HEK293 (cell line): Measurements from ENCODE around the gene NPW.
A peak's percentile ranks its signal among the peaks of the same experiment; 100 is the strongest.

Experiments used
- CTCF ChIA-PET: fragments of 350-600 bp; formaldehyde crosslinking; extraction: SDS; loops from one replicate; lab custom pipeline; 2021; ENCODE audit warnings: antibody characterized with exemption; lab: Yijun Ruan, JAX
- POLR2A ChIA-PET: fragments of 300-600 bp; formaldehyde crosslinking; extraction: SDS; loops from one replicate; lab custom pipeline; 2020; ENCODE audit warnings: antibody characterized with exemption, inconsistent platforms; lab: Yijun Ruan, JAX
- H3K27ac ChIP-seq: fragments of 200-500 bp; sonication (Bioruptor generic); 2 replicates; pipeline ENCODE4 v1.5.1; 2014; ENCODE audit warnings: low read depth, low read length, control low read depth, inconsistent platforms; ENCODE audit errors: extremely low read depth
- H3K36me3 ChIP-seq, 2 experiments: fragments of 200-500 bp in 1 of 2; sonication (Bioruptor generic) in 1 of 2; 1 replicate in 1 of 2; 2 replicates in 1 of 2; pipeline ENCODE4 v1.5.1; 2014 to 2017; ENCODE audit warnings: inconsistent platforms in 2 of 2, low read length in 2 of 2; ENCODE audit not compliant: control insufficient read depth in 2 of 2, insufficient read depth in 1 of 2
- H3K4me1 ChIP-seq: fragments of 200-500 bp; sonication (Bioruptor generic); 2 replicates; pipeline ENCODE4 v1.5.1; 2014; ENCODE audit warnings: mild to moderate bottlenecking, low read length, inconsistent platforms; ENCODE audit not compliant: control insufficient read depth, insufficient read depth
- H3K4me3 ChIP-seq: 2 replicates; pipeline ENCODE4 v1.5.1; 2011; ENCODE audit warnings: low read depth, mild to moderate bottlenecking, control low read depth, low read length, moderate library complexity
- H3K9me3 ChIP-seq: fragments of 200-500 bp; sonication (Bioruptor generic); 2 replicates; pipeline ENCODE4 v1.5.1; 2014; ENCODE audit warnings: low read depth, low read length, inconsistent platforms; ENCODE audit not compliant: control insufficient read depth, insufficient read depth
- EGR2 ChIP-seq: fragments of 450-650 bp; formaldehyde crosslinking; IDR thresholded peaks from 2 replicates; pipeline ENCODE4 v1.5.1; 2016; ENCODE audit warnings: low read depth, missing biosample characterization, missing genetic modification characterization
- GLIS2 ChIP-seq: fragments of 450-650 bp; formaldehyde crosslinking; IDR thresholded peaks from 2 replicates; pipeline ENCODE4 v1.5.1; 2016; ENCODE audit warnings: missing biosample characterization, missing genetic modification characterization
- MZF1 ChIP-seq: fragments of 450-650 bp; formaldehyde crosslinking; IDR thresholded peaks from 2 replicates; pipeline ENCODE4 v1.5.1; 2017; ENCODE audit warnings: missing biosample characterization, missing genetic modification characterization, borderline replicate concordance
- OSR2 ChIP-seq: fragments of 450-650 bp; formaldehyde crosslinking; IDR thresholded peaks from 2 replicates; pipeline ENCODE4 v1.5.1; 2016; ENCODE audit warnings: missing biosample characterization, missing genetic modification characterization
- ZBTB1 ChIP-seq: fragments of 450-650 bp; formaldehyde crosslinking; IDR thresholded peaks from 2 replicates; pipeline ENCODE4 v1.5.1; 2016; ENCODE audit warnings: missing biosample characterization, missing genetic modification characterization
- ZBTB20 ChIP-seq: fragments of 450-650 bp; formaldehyde crosslinking; IDR thresholded peaks from 2 replicates; pipeline ENCODE4 v1.5.1; 2016; ENCODE audit warnings: missing biosample characterization, missing genetic modification characterization
- ZBTB48 ChIP-seq: fragments of 450-650 bp; formaldehyde crosslinking; IDR thresholded peaks from 2 replicates; pipeline ENCODE4 v1.5.1; 2016; ENCODE audit warnings: missing biosample characterization, missing genetic modification characterization
- ZNF112 ChIP-seq: fragments of 450-650 bp; formaldehyde crosslinking; IDR thresholded peaks from 2 replicates; pipeline ENCODE4 v1.5.0; 2017; ENCODE audit warnings: missing biosample characterization, missing genetic modification characterization
- ZNF138 ChIP-seq: fragments of 450-650 bp; formaldehyde crosslinking; IDR thresholded peaks from 2 replicates; pipeline ENCODE4 v1.5.1; 2016; ENCODE audit warnings: missing biosample characterization, missing genetic modification characterization, borderline replicate concordance
- ZNF2 ChIP-seq: fragments of 450-650 bp; formaldehyde crosslinking; IDR thresholded peaks from 2 replicates; pipeline ENCODE4 v1.5.1; 2016; ENCODE audit warnings: missing biosample characterization, missing genetic modification characterization
- ZNF239 ChIP-seq: fragments of 450-650 bp; formaldehyde crosslinking; IDR thresholded peaks from 2 replicates; pipeline ENCODE4 v1.5.1; 2016; ENCODE audit warnings: missing biosample characterization, missing genetic modification characterization
- ZNF24 ChIP-seq: fragments of 450-650 bp; formaldehyde crosslinking; IDR thresholded peaks from 2 replicates; pipeline ENCODE4 v1.5.1; 2016; ENCODE audit warnings: missing biosample characterization, missing genetic modification characterization
- ZNF324 ChIP-seq: fragments of 450-650 bp; formaldehyde crosslinking; IDR thresholded peaks from 2 replicates; pipeline ENCODE4 v1.5.1; 2016; ENCODE audit warnings: missing biosample characterization, missing genetic modification characterization
- ZNF426 ChIP-seq: fragments of 450-650 bp; formaldehyde crosslinking; IDR thresholded peaks from 2 replicates; pipeline ENCODE4 v1.5.1; 2017; ENCODE audit warnings: missing biosample characterization, missing genetic modification characterization, mild to moderate bottlenecking, inconsistent platforms, moderate library complexity
- ZNF585B ChIP-seq: fragments of 450-650 bp; formaldehyde crosslinking; IDR thresholded peaks from 2 replicates; pipeline ENCODE4 v1.5.1; 2016; ENCODE audit warnings: missing biosample characterization, missing genetic modification characterization
- ZNF658 ChIP-seq: fragments of 450-650 bp; formaldehyde crosslinking; IDR thresholded peaks from 2 replicates; pipeline ENCODE4; 2016; ENCODE audit warnings: missing biosample characterization, missing genetic modification characterization
- ZNF660 ChIP-seq: fragments of 450-650 bp; IDR thresholded peaks from 2 replicates; pipeline ENCODE4 v1.5.1; 2018; ENCODE audit warnings: missing biosample characterization, mild to moderate bottlenecking, missing genetic modification characterization
- ZNF670 ChIP-seq: fragments of 450-650 bp; formaldehyde crosslinking; IDR thresholded peaks from 2 replicates; pipeline ENCODE4 v1.5.1; 2016; ENCODE audit warnings: missing biosample characterization, missing genetic modification characterization, low read depth
- ZNF701 ChIP-seq: fragments of 450-650 bp; formaldehyde crosslinking; IDR thresholded peaks from 2 replicates; pipeline ENCODE4 v1.5.1; 2016; ENCODE audit warnings: missing biosample characterization, missing genetic modification characterization
- ZXDB ChIP-seq: fragments of 450-650 bp; formaldehyde crosslinking; IDR thresholded peaks from 2 replicates; pipeline ENCODE4 v1.5.1; 2016; ENCODE audit warnings: missing biosample characterization, missing genetic modification characterization
- TF ChIP-seq, protein P1 (sequence below): fragments of 450-650 bp; formaldehyde crosslinking; IDR thresholded peaks from 2 replicates; pipeline ENCODE4 v1.5.1; 2017; ENCODE audit warnings: missing biosample characterization, missing genetic modification characterization

Gene NPW

GRCh38 chr16:1998360-1998835, 21.2 kb upstream of the NPW start:
- POLR2A ChIA-PET = interaction anchor here (1.0 to 2.1 kb wide), 3 partner anchors 9 to 33 kb away, joined by 3 to 8 read pairs (median 3); partner anchors contain the start of gene RPS2
- no peak for TF ChIP-seq ZBTB1 (tag by site-specific recombination)
- no peak for TF ChIP-seq ZBTB48 (tag by site-specific recombination)
- no peak for TF ChIP-seq MZF1 (tag by site-specific recombination)
- no peak for TF ChIP-seq ZNF660
- TF ChIP-seq ZNF658 (tag by site-specific recombination) = no peak
- TF ChIP-seq ZNF585B (tag by site-specific recombination) = no peak
- TF ChIP-seq OSR2 (tag by site-specific recombination) = no peak
- TF ChIP-seq EGR2 (tag by site-specific recombination) = no peak
- no peak for TF ChIP-seq ZNF24 (tag by site-specific recombination)
- no peak for TF ChIP-seq ZNF426 (tag by site-specific recombination)
- no peak for TF ChIP-seq ZNF138 (tag by site-specific recombination)
- TF ChIP-seq ZBTB20 (tag by site-specific recombination) = no peak
- no peak for TF ChIP-seq ZNF2 (tag by site-specific recombination)
- TF ChIP-seq ZNF112 (tag by site-specific recombination) = no peak
- TF ChIP-seq ZNF324 (tag by site-specific recombination) = no peak
- no peak for TF ChIP-seq ZNF701 (tag by site-specific recombination)
- TF ChIP-seq, protein P1, sequence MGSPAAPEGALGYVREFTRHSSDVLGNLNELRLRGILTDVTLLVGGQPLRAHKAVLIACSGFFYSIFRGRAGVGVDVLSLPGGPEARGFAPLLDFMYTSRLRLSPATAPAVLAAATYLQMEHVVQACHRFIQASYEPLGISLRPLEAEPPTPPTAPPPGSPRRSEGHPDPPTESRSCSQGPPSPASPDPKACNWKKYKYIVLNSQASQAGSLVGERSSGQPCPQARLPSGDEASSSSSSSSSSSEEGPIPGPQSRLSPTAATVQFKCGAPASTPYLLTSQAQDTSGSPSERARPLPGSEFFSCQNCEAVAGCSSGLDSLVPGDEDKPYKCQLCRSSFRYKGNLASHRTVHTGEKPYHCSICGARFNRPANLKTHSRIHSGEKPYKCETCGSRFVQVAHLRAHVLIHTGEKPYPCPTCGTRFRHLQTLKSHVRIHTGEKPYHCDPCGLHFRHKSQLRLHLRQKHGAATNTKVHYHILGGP = no peak
- TF ChIP-seq ZNF239 (tag by site-specific recombination) = no peak
- TF ChIP-seq ZNF670 (tag by site-specific recombination) = no peak
- TF ChIP-seq, all 188 proteins: peak for 0
- Histone ChIP-seq H3K27ac (no peak overlapping the region), H3K9me3 (no peaks in the 10 kb centered on the region), H3K4me3 (no peak overlapping the region), H3K4me1 (no peaks in the 10 kb centered on the region), H3K36me3 (peaks cover 0 to 68% of the 10 kb centered on the region in 2 experiments; a peak in 2 of 3 replicates)
- CTCF ChIA-PET = no interaction called here

DNA sequence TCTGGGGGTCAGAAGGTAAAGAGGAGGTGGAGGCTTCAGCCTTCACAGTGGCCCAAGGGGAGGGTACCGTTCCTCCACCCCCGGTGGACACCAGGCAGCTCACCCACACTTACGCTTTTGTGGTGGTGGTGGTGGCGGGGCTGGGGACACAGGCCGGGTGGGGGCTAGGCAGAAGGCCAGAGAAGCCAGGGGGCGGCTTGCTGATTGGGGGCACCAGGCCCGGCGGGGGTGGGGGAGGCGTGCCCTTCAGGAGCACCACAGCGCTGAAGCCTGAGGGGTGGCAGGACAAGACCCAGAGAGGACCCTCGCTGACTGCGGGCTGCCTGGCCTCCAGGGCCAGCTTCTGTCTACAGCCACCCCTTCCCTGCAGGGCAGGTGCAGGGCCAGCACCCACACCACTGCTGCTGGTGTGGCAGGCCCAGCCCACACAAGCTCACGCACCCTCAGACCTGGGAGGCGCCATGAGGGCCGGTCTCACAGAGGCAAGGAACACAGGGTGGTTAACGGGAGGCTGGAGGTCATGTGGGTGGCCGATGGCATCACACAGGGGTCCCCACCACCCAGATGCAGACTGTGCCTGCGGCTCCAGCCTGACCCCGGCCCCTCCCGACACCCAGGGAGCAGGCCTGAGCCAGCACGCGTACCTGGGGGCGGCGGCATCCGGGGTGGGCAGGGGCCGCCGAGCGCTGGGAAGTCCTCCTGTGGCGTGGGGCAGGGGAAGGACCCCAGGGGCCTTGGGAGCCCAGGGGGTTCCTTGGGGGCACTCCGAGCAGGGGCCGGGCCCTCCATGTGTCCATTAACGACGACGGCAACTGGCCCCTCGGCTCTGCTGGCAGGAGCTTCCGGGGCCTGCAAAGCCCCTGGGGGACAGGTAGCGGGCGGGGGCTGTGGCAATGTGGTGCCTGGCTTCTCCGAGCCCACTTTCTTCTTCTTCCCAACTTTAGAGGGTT, 20.5 kb upstream of the NPW start:
- TF ChIP-seq EGR2 (tag by site-specific recombination) (peak; percentile 34; the same call in 1 of the 2 replicates), GLIS2 (tag by site-specific recombination) (peak; percentile 39; the same call in 1 of the 2 replicates), ZXDB (tag by site-specific recombination) (no peak)
- POLR2A ChIA-PET = interaction anchor here (1.0 to 2.1 kb wide), 3 partner anchors 8 to 34 kb away, joined by 3 to 8 read pairs (median 3); partner anchors contain the start of gene RPS2
- Histone ChIP-seq H3K9me3 (no peaks in the 10 kb centered on the region), H3K4me1 (peaks cover 1% of the 10 kb centered on the region; the same call in 1 of the 2 replicates), H3K27ac (no peak overlapping the region), H3K36me3 (peaks cover 0 to 72% of the 10 kb centered on the region in 2 experiments; a peak in 2 of 3 replicates), H3K4me3 (no peak overlapping the region)
- CTCF ChIA-PET = interaction anchor here (0.6 kb wide), 1 partner anchor 68 kb away, joined by 3 read pairs; no protein-coding TSS in a partner anchor
